Measurements from ENCODE around the gene FKBP2. TPM values are rescaled to one million over a fixed set of nuclear protein-coding genes. Genes with fewer than 3 reads are reported as not detected.

FKBP2 gene
- total RNA-seq, 1 donor from 2014 or later = 31.4 TPM

GRCh38 chr11:64284962-64285884, 44.3 kb downstream of the FKBP2 start, which contains the start of gene GPR137:
Gene GPR137, plus strand, starts transcription at chr11:64285848. Its CDS starts 677 bp downstream, at chr11:64286525.
- no peaks in the 10 kb centered on the region for H3K36me3 Mint-ChIP-seq (ENCODE audit: unreplicated experiment)
- peaks cover 8% of the 10 kb centered on the region for H3K4me1 Mint-ChIP-seq (ENCODE audit: low read depth, unreplicated experiment)
- H3K27me3 Mint-ChIP-seq (ENCODE audit: unreplicated experiment) = peaks cover 3% of the 10 kb centered on the region
- peak within 1 kb of the TSS; percentile 65 for H3K27ac Mint-ChIP-seq (ENCODE audit: unreplicated experiment)
- TF ChIP-seq CTCF (IDR thresholded peaks at IDR 0.05; ENCODE audit: partially characterized antibody, unreplicated experiment) = no peak
- H3K9me3 Mint-ChIP-seq (ENCODE audit: unreplicated experiment) = peaks cover 8% of the 10 kb centered on the region
- peak; percentile 91 for DNase-seq
- peak within 1 kb of the TSS; percentile 87 for H3K4me3 Mint-ChIP-seq (ENCODE audit: unreplicated experiment)

- peak overlapping the region; percentile 65 for H3K27ac Mint-ChIP-seq (ENCODE audit: unreplicated experiment)
- H3K36me3 Mint-ChIP-seq (ENCODE audit: unreplicated experiment) = peaks cover 5% of the 10 kb centered on the region
- H3K4me1 Mint-ChIP-seq (ENCODE audit: low read depth, unreplicated experiment) = peaks cover 10% of the 10 kb centered on the region
- no peak for DNase-seq
- H3K27me3 Mint-ChIP-seq (ENCODE audit: unreplicated experiment) = peaks cover 8% of the 10 kb centered on the region
- H3K4me3 Mint-ChIP-seq (ENCODE audit: unreplicated experiment) = peak overlapping the region; percentile 86
- peaks cover 8% of the 10 kb centered on the region for H3K9me3 Mint-ChIP-seq (ENCODE audit: unreplicated experiment)
- TF ChIP-seq CTCF (IDR thresholded peaks at IDR 0.05; ENCODE audit: partially characterized antibody, unreplicated experiment) = no peak
These were observed 45.2 kb downstream of the FKBP2 start for GRCh38 chr11:64285885-64286800.

- H3K27me3 Mint-ChIP-seq (ENCODE audit: unreplicated experiment) = peaks cover 6% of the 10 kb centered on the region
- peak overlapping the region; percentile 86 for H3K4me3 Mint-ChIP-seq (ENCODE audit: unreplicated experiment)
- TF ChIP-seq CTCF (IDR thresholded peaks at IDR 0.05; ENCODE audit: partially characterized antibody, unreplicated experiment) = no peak
- peaks cover 5% of the 10 kb centered on the region for H3K36me3 Mint-ChIP-seq (ENCODE audit: unreplicated experiment)
- H3K27ac Mint-ChIP-seq (ENCODE audit: unreplicated experiment) = peak overlapping the region; percentile 65
- H3K4me1 Mint-ChIP-seq (ENCODE audit: low read depth, unreplicated experiment) = peaks cover 7% of the 10 kb centered on the region
- DNase-seq = no peak
- peaks cover 8% of the 10 kb centered on the region for H3K9me3 Mint-ChIP-seq (ENCODE audit: unreplicated experiment)
These were observed 45.9 kb downstream of the FKBP2 start for GRCh38 chr11:64286801-64287159.

GRCh38 chr11:64287676-64288352, 46.9 kb downstream of the FKBP2 start:
- DNase-seq = no peak
- peaks cover 7% of the 10 kb centered on the region for H3K4me1 Mint-ChIP-seq (ENCODE audit: low read depth, unreplicated experiment)
- no peak for TF ChIP-seq CTCF (IDR thresholded peaks at IDR 0.05; ENCODE audit: partially characterized antibody, unreplicated experiment)
- no peak overlapping the region for H3K27ac Mint-ChIP-seq (ENCODE audit: unreplicated experiment)
- peaks cover 9% of the 10 kb centered on the region for H3K27me3 Mint-ChIP-seq (ENCODE audit: unreplicated experiment)
- peaks cover 8% of the 10 kb centered on the region for H3K9me3 Mint-ChIP-seq (ENCODE audit: unreplicated experiment)
- H3K4me3 Mint-ChIP-seq (ENCODE audit: unreplicated experiment) = no peak overlapping the region
- peaks cover 5% of the 10 kb centered on the region for H3K36me3 Mint-ChIP-seq (ENCODE audit: unreplicated experiment)

Measured in glutamatergic neuron (in vitro differentiated cells).